Activated CD4-positive, alpha-beta memory T cell treated with anti-CD3 and anti-CD28 coated beads, Interleukin-2, amount 10 ng/mL, durations not matched to agents 7 days and 5 days (primary cell): ENCODE results near the gene ZNF618. TPM values are rescaled to one million over a fixed set of nuclear protein-coding genes. Genes with fewer than 3 reads are reported as not detected.

Experiments used
- CTCF ChIA-PET: fragments of 350-600 bp; sonication (Branson Sonifier 250); formaldehyde crosslinking; loops from one replicate; lab custom pipeline; 2021; ENCODE audit warnings: antibody characterized with exemption, inconsistent platforms; lab: Charles Lee
- POLR2A ChIA-PET: fragments of 350-600 bp; sonication (Branson Sonifier 250); formaldehyde crosslinking; loops from one replicate; lab custom pipeline; 2021; ENCODE audit warnings: antibody characterized with exemption; lab: Charles Lee
- DNase-seq: peaks from one replicate; pipeline ENCODE4 v3.0.0-alpha.2; 2020
- H3K27ac Mint-ChIP-seq: one replicate; pipeline ENCODE4 v1.8.0; 2021; ENCODE audit warnings: mild to moderate bottlenecking, mixed read lengths
- H3K27me3 Mint-ChIP-seq: one replicate; pipeline ENCODE4 v1.8.0; 2021; ENCODE audit warnings: mixed read lengths
- H3K36me3 Mint-ChIP-seq: one replicate; pipeline ENCODE4 v1.8.0; 2021; ENCODE audit warnings: low read depth, mixed read lengths
- H3K4me1 Mint-ChIP-seq: one replicate; pipeline ENCODE4 v1.8.0; 2021; ENCODE audit warnings: mixed read lengths
- H3K4me3 Mint-ChIP-seq: one replicate; pipeline ENCODE4 v1.8.0; 2021; ENCODE audit warnings: mild to moderate bottlenecking, mixed read lengths
- H3K9me3 Mint-ChIP-seq: one replicate; pipeline ENCODE4 v1.8.0; 2021; ENCODE audit warnings: mixed read lengths
- total RNA-seq, 2 experiments: library from RNA; stranded (reverse); gene quantifications; one replicate each; pipeline ENCODE4 v1.2.3, GENCODE V29; 2021

The ZNF618 gene
- total RNA-seq, 2 experiments from 2014 or later: 0.15 to 0.25 TPM

- DNase-seq: no peak
- peaks cover 3% of the 10 kb centered on the region for H3K27me3 Mint-ChIP-seq
- no peak overlapping the region for H3K4me3 Mint-ChIP-seq
- H3K4me1 Mint-ChIP-seq: no peaks in the 10 kb centered on the region
- no peaks in the 10 kb centered on the region for H3K9me3 Mint-ChIP-seq
- CTCF ChIA-PET: interaction anchor here (2.7 kb wide), 1 partner anchor 12 kb away, joined by 18 read pairs; no protein-coding TSS in a partner anchor
- no peak overlapping the region for H3K27ac Mint-ChIP-seq
- POLR2A ChIA-PET: no interaction called here
- H3K36me3 Mint-ChIP-seq: no peaks in the 10 kb centered on the region
Measured at GRCh38 chr9:114071197-114071795, 195.2 kb downstream of the ZNF618 start.

- H3K27ac Mint-ChIP-seq: no peak overlapping the region
- DNase-seq: no peak
- no peaks in the 10 kb centered on the region for H3K4me1 Mint-ChIP-seq
- CTCF ChIA-PET: interaction anchor here (2.7 kb wide), 1 partner anchor 11 kb away, joined by 18 read pairs; no protein-coding TSS in a partner anchor
- no peaks in the 10 kb centered on the region for H3K27me3 Mint-ChIP-seq
- H3K9me3 Mint-ChIP-seq: no peaks in the 10 kb centered on the region
- H3K4me3 Mint-ChIP-seq: no peak overlapping the region
- POLR2A ChIA-PET: no interaction called here
- H3K36me3 Mint-ChIP-seq: no peaks in the 10 kb centered on the region
Measured at GRCh38 chr9:114072184-114073140, 196.4 kb downstream of the ZNF618 start.

- CTCF ChIA-PET: no interaction called here
- no peak for DNase-seq
- Mint-ChIP-seq H3K27me3 (peaks cover 1% of the 10 kb centered on the region), H3K27ac (no peak overlapping the region), H3K36me3 (no peaks in the 10 kb centered on the region), H3K4me1 (no peaks in the 10 kb centered on the region), H3K9me3 (no peaks in the 10 kb centered on the region), H3K4me3 (no peak overlapping the region)
- POLR2A ChIA-PET: no interaction called here
Measured at GRCh38 chr9:114075602-114076001, 199.5 kb downstream of the ZNF618 start.

DNA sequence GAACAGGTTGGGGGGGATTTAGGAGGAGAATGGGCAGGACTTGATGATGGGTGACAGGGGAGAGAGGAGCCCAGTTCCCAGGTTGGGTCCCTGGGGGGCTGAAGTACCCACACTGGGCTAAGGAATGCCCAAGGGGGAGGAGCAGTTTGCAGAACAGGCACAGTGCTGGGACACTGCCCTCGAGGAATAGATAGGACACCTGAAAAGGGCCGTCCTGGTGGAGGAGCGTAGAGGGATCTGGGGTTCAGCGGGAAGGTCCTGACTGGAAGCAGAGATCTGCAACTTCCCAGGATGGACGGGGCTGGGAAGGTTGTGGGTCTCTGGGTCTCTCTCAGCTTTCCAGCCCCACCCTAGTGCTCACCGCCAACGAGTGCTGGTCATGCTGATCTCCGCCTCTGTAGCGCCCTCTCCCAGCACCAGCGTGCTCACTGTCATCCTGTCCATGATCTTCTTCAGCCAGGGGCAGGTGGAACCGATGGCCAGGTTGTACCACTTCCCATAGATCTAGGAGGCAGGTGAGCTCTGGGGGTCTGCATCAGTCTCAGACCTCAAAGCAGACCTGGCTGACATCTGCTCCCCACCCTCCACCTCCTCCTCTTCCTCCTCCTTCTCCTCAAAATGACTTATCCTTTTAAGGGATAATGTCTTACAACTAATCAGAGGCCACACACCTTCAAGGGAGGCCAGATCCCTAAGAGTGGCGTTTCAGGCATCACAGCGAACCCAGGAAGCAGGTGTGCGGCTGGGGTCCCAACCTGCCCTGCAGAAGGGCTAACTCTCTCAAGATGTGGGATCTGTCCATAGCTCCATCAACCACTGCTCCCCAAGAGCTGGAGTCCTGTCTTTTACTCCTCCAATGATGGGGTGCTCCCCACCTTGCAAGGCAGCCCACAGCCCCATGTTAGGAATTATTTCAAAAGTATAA is 200.4 kb downstream of the ZNF618 start:
- Mint-ChIP-seq H3K36me3 (no peaks in the 10 kb centered on the region), H3K4me3 (no peak overlapping the region), H3K27ac (no peak overlapping the region), H3K27me3 (peaks cover 1% of the 10 kb centered on the region), H3K4me1 (no peaks in the 10 kb centered on the region), H3K9me3 (no peaks in the 10 kb centered on the region)
- DNase-seq: no peak
- ChIA-PET CTCF (no interaction called here), POLR2A (no interaction called here)

DNA sequence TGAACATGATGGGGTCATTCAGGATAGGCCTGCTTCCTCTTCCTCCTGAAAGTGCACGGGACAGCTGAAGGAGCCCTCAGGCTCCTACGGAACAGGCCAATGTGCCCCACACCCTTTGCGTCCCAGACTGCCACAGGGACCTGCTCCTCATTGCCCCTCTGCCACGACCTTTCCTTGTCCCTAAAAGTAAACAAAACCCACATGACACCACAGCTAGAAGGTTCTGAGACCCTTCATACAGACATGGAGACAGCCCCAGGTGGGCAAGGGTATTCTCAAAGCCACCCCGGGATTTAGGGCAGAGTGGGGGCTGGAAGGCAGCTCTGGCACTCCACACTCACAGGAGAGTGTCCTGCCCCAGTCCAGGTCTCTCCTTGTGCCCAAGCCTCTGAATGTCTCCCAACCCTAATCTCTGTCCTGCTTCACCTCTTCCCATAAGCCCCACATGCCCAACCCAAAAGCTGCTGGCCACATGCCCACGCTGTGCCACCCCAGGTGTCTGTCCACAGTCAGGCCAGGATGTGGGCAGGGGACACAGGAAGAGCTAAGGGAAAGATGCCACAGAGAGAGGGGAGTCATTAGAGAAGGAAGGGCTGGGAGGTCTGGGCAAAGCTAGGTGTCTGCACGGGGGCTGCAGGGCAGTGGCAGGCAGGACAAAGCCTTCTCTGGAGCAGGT is 201.2 kb downstream of the ZNF618 start:
- CTCF ChIA-PET: no interaction called here
- Mint-ChIP-seq H3K27me3 (peaks cover 1% of the 10 kb centered on the region), H3K27ac (no peak overlapping the region), H3K4me3 (no peak overlapping the region), H3K9me3 (no peaks in the 10 kb centered on the region), H3K4me1 (no peaks in the 10 kb centered on the region), H3K36me3 (no peaks in the 10 kb centered on the region)
- POLR2A ChIA-PET: no interaction called here
- DNase-seq: no peak

DNA sequence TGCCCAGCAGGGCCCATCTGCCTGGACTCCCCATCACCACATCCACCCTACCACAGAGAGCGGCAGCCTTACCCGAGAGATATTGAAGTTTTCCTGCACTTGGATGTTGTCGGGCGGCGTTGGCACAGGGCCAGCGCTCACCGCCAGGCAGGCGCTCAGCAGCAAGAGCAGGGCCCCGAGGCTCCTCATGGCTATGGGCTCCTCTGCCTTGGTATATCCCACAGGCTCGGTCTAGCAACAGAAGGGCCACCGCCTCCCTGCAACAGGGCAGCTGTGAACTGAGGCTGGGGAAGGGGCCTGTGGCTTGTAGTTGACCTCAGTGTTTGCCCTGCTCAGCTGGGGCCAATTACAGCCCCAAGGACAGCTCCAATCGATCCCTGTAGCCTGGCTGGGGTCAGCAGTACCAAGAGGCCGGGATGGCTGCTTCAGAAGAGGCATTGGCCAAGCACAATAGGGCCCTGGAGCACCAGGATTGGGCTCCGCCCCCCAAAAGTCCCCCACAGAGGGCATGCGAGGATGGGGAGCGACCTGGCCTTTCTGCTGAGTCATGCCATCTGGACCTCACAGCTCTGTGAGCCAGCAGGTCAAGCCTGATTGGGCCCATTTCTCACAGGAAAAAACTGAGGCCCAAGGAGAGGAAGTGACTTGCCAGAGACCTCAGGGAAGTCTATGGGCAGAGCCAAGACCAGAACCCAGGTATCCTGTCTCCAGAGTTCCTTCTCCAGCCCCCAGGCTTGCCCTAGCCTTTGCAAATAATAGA is 202.1 kb downstream of the ZNF618 start, which contains the start of gene AMBP:
AMBP (minus strand) TSS at position 280 of the 760 bp plus-strand sequence; CDS start at position 189, 91 bp downstream.
- Mint-ChIP-seq H3K27me3 (peaks cover 1% of the 10 kb centered on the region), H3K9me3 (no peaks in the 10 kb centered on the region), H3K36me3 (no peaks in the 10 kb centered on the region), H3K27ac (no peak within 1 kb of the TSS), H3K4me3 (no peak within 1 kb of the TSS), H3K4me1 (no peaks in the 10 kb centered on the region)
- ChIA-PET POLR2A (no interaction called here), CTCF (interaction anchor here (1.5 kb wide), 1 partner anchor 18 kb away, joined by 3 read pairs; no protein-coding TSS in a partner anchor)
- DNase-seq: no peak

GRCh38 chr9:114078781-114079156 is 202.7 kb downstream of the ZNF618 start:
- CTCF ChIA-PET: interaction anchor here (1.5 kb wide), 1 partner anchor 18 kb away, joined by 3 read pairs; no protein-coding TSS in a partner anchor
- Mint-ChIP-seq H3K36me3 (no peaks in the 10 kb centered on the region), H3K27me3 (peaks cover 1% of the 10 kb centered on the region), H3K9me3 (no peaks in the 10 kb centered on the region), H3K4me3 (no peak overlapping the region), H3K4me1 (no peaks in the 10 kb centered on the region), H3K27ac (no peak overlapping the region)
- DNase-seq: no peak
- POLR2A ChIA-PET: no interaction called here

DNA sequence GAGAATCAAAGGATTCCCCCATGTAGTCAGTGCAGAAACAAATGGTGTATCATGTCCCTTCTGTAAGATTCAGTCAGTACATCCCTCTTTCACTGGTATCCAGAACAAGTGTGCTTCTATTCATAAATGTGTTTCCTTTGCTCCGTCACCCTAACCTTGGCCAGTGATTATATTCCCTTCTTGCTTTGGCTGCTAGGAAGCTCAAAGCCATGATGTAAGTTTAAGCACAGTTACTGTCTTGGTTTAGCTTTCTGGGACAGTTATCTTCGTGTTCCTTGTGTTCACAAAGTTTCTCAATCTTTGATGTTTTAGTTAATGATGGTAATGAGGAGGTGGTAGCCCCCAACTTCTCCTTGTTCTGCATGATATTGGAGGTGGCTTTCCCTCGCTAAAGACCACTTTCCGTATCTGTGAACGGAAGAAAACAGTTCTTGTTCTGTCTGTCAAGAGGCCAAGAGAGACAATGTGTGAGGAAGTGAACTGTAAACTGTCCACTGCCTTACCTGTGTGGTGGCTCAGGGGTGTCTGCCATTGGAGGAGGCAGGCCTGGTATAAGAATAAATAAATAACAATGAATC is 204.2 kb downstream of the ZNF618 start:
- Mint-ChIP-seq H3K4me3 (no peak overlapping the region), H3K27ac (no peak overlapping the region), H3K9me3 (no peaks in the 10 kb centered on the region), H3K27me3 (peaks cover 1% of the 10 kb centered on the region), H3K4me1 (no peaks in the 10 kb centered on the region), H3K36me3 (no peaks in the 10 kb centered on the region)
- ChIA-PET CTCF (no interaction called here), POLR2A (no interaction called here)
- DNase-seq: no peak

- POLR2A ChIA-PET: no interaction called here
- Mint-ChIP-seq H3K4me3 (no peak overlapping the region), H3K27ac (no peak overlapping the region), H3K36me3 (no peaks in the 10 kb centered on the region), H3K9me3 (no peaks in the 10 kb centered on the region), H3K27me3 (peaks cover 1% of the 10 kb centered on the region), H3K4me1 (no peaks in the 10 kb centered on the region)
- DNase-seq: no peak
- CTCF ChIA-PET: no interaction called here
Measured at GRCh38 chr9:114080773-114081440, 204.8 kb downstream of the ZNF618 start.

- CTCF ChIA-PET: interaction anchor here (2.1 to 2.6 kb wide), 2 partner anchors 11 to 209 kb away, joined by 9 to 20 read pairs; no protein-coding TSS in a partner anchor
- no peak overlapping the region for H3K4me3 Mint-ChIP-seq
- H3K36me3 Mint-ChIP-seq: no peaks in the 10 kb centered on the region
- POLR2A ChIA-PET: no interaction called here
- H3K4me1 Mint-ChIP-seq: no peaks in the 10 kb centered on the region
- H3K9me3 Mint-ChIP-seq: no peaks in the 10 kb centered on the region
- peaks cover 1% of the 10 kb centered on the region for H3K27me3 Mint-ChIP-seq
- H3K27ac Mint-ChIP-seq: no peak overlapping the region
- no peak for DNase-seq
Measured at GRCh38 chr9:114081441-114082016, 205.4 kb downstream of the ZNF618 start.
